Keratinocyte (primary cell): Measurements from ENCODE around the gene GSTA2. TPM values are rescaled to one million over a fixed set of nuclear protein-coding genes. Genes with fewer than 3 reads are reported as not detected.
"Not testable (repeated sequence)": the region's sequence is repeated elsewhere in the genome, so short reads cannot be mapped to it uniquely, and the experiment has no call there.

Experiments used
- DNase-seq: peaks from one replicate; pipeline ENCODE4 v3.0.0-alpha.2; 2011; ENCODE audit warnings: low read depth, missing footprints, low spot score
- FAIRE-seq: peaks from 2 replicates; lab custom pipeline; 2011; peaks lifted over from hg19 to GRCh38; lab: Jason Lieb, UNC
- H2AFZ ChIP-seq: 2 replicates; pipeline ENCODE4 v1.6.0; 2012; ENCODE audit warnings: low read length, control low read depth, inconsistent platforms; ENCODE audit not compliant: control insufficient read depth
- H3K27ac ChIP-seq: 2 replicates; pipeline ENCODE4 v1.5.1; 2011; ENCODE audit warnings: low read length; ENCODE audit not compliant: control insufficient read depth, insufficient read depth
- H3K27me3 ChIP-seq: 3 replicates; pipeline ENCODE4 v1.6.0; 2011; ENCODE audit warnings: low read length; ENCODE audit not compliant: control insufficient read depth, insufficient read depth; ENCODE audit errors: extremely low read depth
- H3K36me3 ChIP-seq, 2 experiments: 2 replicates in 1 of 2; 3 replicates in 1 of 2; pipeline ENCODE4 v1.5.1; 2011; ENCODE audit warnings: low read length in 2 of 2, mild to moderate bottlenecking in 1 of 2; ENCODE audit not compliant: control insufficient read depth in 2 of 2, insufficient read depth in 2 of 2; ENCODE audit errors: extremely low read depth in 1 of 2
- H3K4me1 ChIP-seq: 3 replicates; pipeline ENCODE4 v1.5.1; 2011; ENCODE audit warnings: low read length; ENCODE audit not compliant: control insufficient read depth, insufficient read depth; ENCODE audit errors: extremely low read depth
- H3K4me2 ChIP-seq: 3 replicates; pipeline ENCODE4 v1.6.0; 2011; ENCODE audit warnings: low read depth, low read length; ENCODE audit not compliant: control insufficient read depth, insufficient read depth; ENCODE audit errors: extremely low read depth
- H3K4me3 ChIP-seq, 3 experiments: fragments of 200-600 bp in 1 of 3; sonication (generic) in 1 of 3; 2 replicates in 2 of 3; 3 replicates in 1 of 3; pipeline ENCODE4 v1.5.1; 2011 to 2016; ENCODE audit warnings: low read length in 3 of 3, mild to moderate bottlenecking in 3 of 3, control low read depth in 2 of 3, inconsistent platforms in 1 of 3, low read depth in 1 of 3, mixed read lengths in 1 of 3, mixed run types in 1 of 3, moderate library complexity in 1 of 3; ENCODE audit not compliant: control insufficient read depth in 2 of 3, insufficient read depth in 2 of 3; ENCODE audit errors: extremely low read depth in 1 of 3
- H3K79me2 ChIP-seq: 2 replicates; pipeline ENCODE4 v1.6.0; 2012; ENCODE audit warnings: low read length; ENCODE audit not compliant: control insufficient read depth, insufficient read depth
- H3K9ac ChIP-seq: 3 replicates; pipeline ENCODE4 v1.6.0; 2011; ENCODE audit warnings: low read length; ENCODE audit not compliant: control insufficient read depth, insufficient read depth; ENCODE audit errors: extremely low read depth
- H3K9me1 ChIP-seq: 3 replicates; pipeline ENCODE4 v1.6.0; 2011; ENCODE audit warnings: low read length; ENCODE audit not compliant: control insufficient read depth, insufficient read depth; ENCODE audit errors: extremely low read depth
- H3K9me3 ChIP-seq: 2 replicates; pipeline ENCODE4 v1.5.1; 2012; ENCODE audit warnings: low read depth, low read length; ENCODE audit not compliant: control insufficient read depth
- H4K20me1 ChIP-seq: 3 replicates; pipeline ENCODE4 v1.6.0; 2011; ENCODE audit warnings: low read length; ENCODE audit not compliant: control insufficient read depth, insufficient read depth; ENCODE audit errors: extremely low read depth
- EZH2 ChIP-seq: IDR thresholded peaks from one replicate; pipeline ENCODE4 v1.6.1; 2012; ENCODE audit warnings: inconsistent platforms, mild to moderate bottlenecking, low read length, moderate library complexity
- dilution Hi-C: fragments of 300-500 bp; cut with MboI; formaldehyde crosslinking; loops from one replicate; pipeline ENCODE4 v1.7.0; 2020; ENCODE audit warnings: low sequenced_read_pairs; ENCODE audit not compliant: extremely low pct_ligation_motif_present
- polyA plus RNA-seq, 5 experiments: library from polyadenylated mRNA; depleted of rRNA in 3 of 5; stranded (reverse) in 3 of 5; stranded (forward) in 1 of 5; unstranded in 1 of 5; fragments of >200 nt; gene quantifications; 1 replicate in 1 of 5; 2 replicates in 3 of 5; 3 replicates in 1 of 5; pipeline versions ENCODE4 v1.2.1 to v1.2.3, GENCODE V29; 2011 to 2012; ENCODE audit warnings: missing spikeins in 2 of 5, low read depth in 1 of 5, low replicate concordance in 1 of 5
- TF ChIP-seq, protein P1 (sequence below), 3 experiments: IDR thresholded peaks in 1 of 3; conservative IDR thresholded peaks in 1 of 3; optimal IDR thresholded peaks in 1 of 3; 2 replicates in 2 of 3; 3 replicates in 1 of 3; pipeline versions ENCODE3 to v1.5.1; 2011; ENCODE audit warnings: low read length in 3 of 3, mild to moderate bottlenecking in 3 of 3, moderate library complexity in 2 of 3, control low read depth in 1 of 3, inconsistent platforms in 1 of 3; ENCODE audit not compliant: insufficient read depth in 2 of 3; ENCODE audit errors: extremely low read depth in 1 of 3

Gene GSTA2
- polyA plus RNA-seq, 1 donor (not counting 4 experiments of a cell fraction or from before 2014, with no cell fraction given) = not detected

- H3K4me1 ChIP-seq, FAIRE-seq, H3K9ac ChIP-seq, H3K27me3 ChIP-seq, H3K27ac ChIP-seq, H4K20me1 ChIP-seq, H3K36me3 ChIP-seq, H3K4me2 ChIP-seq, DNase-seq, H3K9me1 ChIP-seq, H3K4me3 ChIP-seq, dilution Hi-C loops, H3K79me2 ChIP-seq, H3K9me3 ChIP-seq, H2AFZ ChIP-seq: not testable (repeated sequence)
Measured at GRCh38 chr6:52761673-52762491, 1.4 kb downstream of the GSTA2 start.

DNA sequence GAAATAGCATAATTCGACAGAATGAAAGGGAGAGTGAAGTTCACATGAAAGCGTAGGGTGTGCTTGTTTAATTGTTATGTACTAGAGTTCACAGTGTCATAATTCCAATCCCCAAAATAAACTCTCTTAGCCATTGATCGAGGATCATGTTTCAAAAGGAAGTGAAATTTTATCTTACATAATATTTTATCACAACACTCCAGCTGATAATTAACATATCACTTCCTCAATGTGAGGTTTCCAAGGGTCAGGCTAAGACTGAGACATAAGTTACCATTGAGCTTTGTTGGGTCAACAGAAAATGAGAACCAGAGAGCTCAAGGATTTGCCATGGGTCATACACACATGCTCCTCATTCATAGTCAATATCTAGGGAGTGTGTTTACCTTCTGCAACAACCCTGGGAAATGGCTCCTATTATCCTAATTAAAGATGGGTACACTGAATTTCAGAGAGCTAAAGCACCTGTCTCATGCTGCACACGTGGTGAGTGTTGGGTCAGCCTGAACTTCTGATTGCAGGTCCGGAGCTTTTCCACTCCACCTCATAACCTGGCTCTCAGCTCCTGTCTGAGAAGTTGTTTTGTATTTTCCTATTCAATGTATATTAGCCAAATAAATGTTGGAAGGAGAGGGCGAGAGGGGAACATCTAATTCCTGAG lies 3.0 kb downstream of the GSTA2 start:
- DNase-seq (no peak), FAIRE-seq (no peak)
- Histone ChIP-seq H2AFZ (no peak overlapping the region), H3K4me3 (no peak overlapping the region), H3K9ac (no peak overlapping the region), H3K4me1 (no peaks in the 10 kb centered on the region), H3K27ac (no peak overlapping the region), H3K9me3 (no peaks in the 10 kb centered on the region), H4K20me1 (no peaks in the 10 kb centered on the region), H3K27me3 (no peaks in the 10 kb centered on the region), H3K9me1 (no peaks in the 10 kb centered on the region), H3K4me2 (no peak overlapping the region), H3K36me3 (no peaks in the 10 kb centered on the region), H3K79me2 (no peaks in the 10 kb centered on the region)
- dilution Hi-C loops = no loop called here
- TF ChIP-seq EZH2 = no peak
- TF ChIP-seq, protein P1, sequence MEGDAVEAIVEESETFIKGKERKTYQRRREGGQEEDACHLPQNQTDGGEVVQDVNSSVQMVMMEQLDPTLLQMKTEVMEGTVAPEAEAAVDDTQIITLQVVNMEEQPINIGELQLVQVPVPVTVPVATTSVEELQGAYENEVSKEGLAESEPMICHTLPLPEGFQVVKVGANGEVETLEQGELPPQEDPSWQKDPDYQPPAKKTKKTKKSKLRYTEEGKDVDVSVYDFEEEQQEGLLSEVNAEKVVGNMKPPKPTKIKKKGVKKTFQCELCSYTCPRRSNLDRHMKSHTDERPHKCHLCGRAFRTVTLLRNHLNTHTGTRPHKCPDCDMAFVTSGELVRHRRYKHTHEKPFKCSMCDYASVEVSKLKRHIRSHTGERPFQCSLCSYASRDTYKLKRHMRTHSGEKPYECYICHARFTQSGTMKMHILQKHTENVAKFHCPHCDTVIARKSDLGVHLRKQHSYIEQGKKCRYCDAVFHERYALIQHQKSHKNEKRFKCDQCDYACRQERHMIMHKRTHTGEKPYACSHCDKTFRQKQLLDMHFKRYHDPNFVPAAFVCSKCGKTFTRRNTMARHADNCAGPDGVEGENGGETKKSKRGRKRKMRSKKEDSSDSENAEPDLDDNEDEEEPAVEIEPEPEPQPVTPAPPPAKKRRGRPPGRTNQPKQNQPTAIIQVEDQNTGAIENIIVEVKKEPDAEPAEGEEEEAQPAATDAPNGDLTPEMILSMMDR (optimal IDR thresholded peaks at IDR 0.05 in 1 of 3, IDR thresholded peaks at IDR 0.05 in 1 of 3, conservative IDR thresholded peaks at IDR 0.05 in 1 of 3; ENCODE audit: extremely low read depth in 1 of 3, insufficient read depth in 2 of 3, low read length in 3 of 3) = no peak
